Measurements from ENCODE around the gene ZMYND15. TPM values are rescaled to one million over a fixed set of nuclear protein-coding genes. Genes with fewer than 3 reads are reported as not detected.

The ZMYND15 gene
- total and polyA plus RNA-seq, 2 of the 13 experiments (the other 11 are each of a cell fraction or from before 2014, with no cell fraction given): 0.24 to 2.7 TPM

GRCh38 chr17:4789951-4790704 lies 50.5 kb downstream of the ZMYND15 start (continued):
- TF ChIP-seq ZNF326 (CRISPR knock-in tag; IDR thresholded peaks at IDR 0.05; ENCODE audit: borderline replicate concordance) (no peak), ZNF782 (CRISPR knock-in tag; IDR thresholded peaks at IDR 0.05; ENCODE audit: borderline replicate concordance) (0 out of 2 replicates have a peak, but pooled peaks have one; percentile 36), LRRFIP1 (CRISPR knock-in tag; conservative IDR thresholded peaks at IDR 0.05) (no peak), NCOA5 (CRISPR knock-in tag; IDR thresholded peaks at IDR 0.05) (no peak), ARID3A (IDR thresholded peaks at IDR 0.05; ENCODE audit: low read depth, low read length) (no peak), ZNF234 (CRISPR knock-in tag; conservative IDR thresholded peaks at IDR 0.05) (peak; percentile 88; the same call in 1 of the 2 replicates), ZNF562 (CRISPR knock-in tag; IDR thresholded peaks at IDR 0.05; ENCODE audit: borderline replicate concordance) (no peak), DMAP1 (CRISPR knock-in tag; IDR thresholded peaks at IDR 0.05) (peak; percentile 43; the same call in 1 of the 2 replicates), HNF4A (CRISPR knock-in tag; IDR thresholded peaks at IDR 0.05) (peak; percentile 27; the same call in 1 of the 2 replicates), PAXIP1 (CRISPR knock-in tag; conservative IDR thresholded peaks at IDR 0.05) (no peak), ATAD3A (CRISPR knock-in tag; IDR thresholded peaks at IDR 0.05) (no peak), ZNF564 (CRISPR knock-in tag; IDR thresholded peaks at IDR 0.05) (peak; percentile 74; the same call in 1 of the 2 replicates), ZNF101 (CRISPR knock-in tag; IDR thresholded peaks at IDR 0.05; ENCODE audit: borderline replicate concordance, low read depth) (no peak), SOX5 (CRISPR knock-in tag; IDR thresholded peaks at IDR 0.05; ENCODE audit: borderline replicate concordance) (0 out of 2 replicates have a peak, but pooled peaks have one; percentile 8), ZNF878 (CRISPR knock-in tag; IDR thresholded peaks at IDR 0.05) (peak; percentile 82; the same call in 1 of the 2 replicates), ZBTB2 (CRISPR knock-in tag; IDR thresholded peaks at IDR 0.05; ENCODE audit: low read depth) (peak; percentile 94), MIXL1 (CRISPR knock-in tag; IDR thresholded peaks at IDR 0.05) (no peak), TBX3 (IDR thresholded peaks at IDR 0.05; ENCODE audit: borderline replicate concordance) (no peak), FOXO4 (CRISPR knock-in tag; conservative IDR thresholded peaks at IDR 0.05) (no peak)
